ENCODE measurements around the gene DNAH5.

The DNAH5 gene

GRCh38 chr5:13930541-13931171 is 13.8 kb downstream of the DNAH5 start:
- no peak for TF ChIP-seq MYC (IDR thresholded peaks at IDR 0.05; ENCODE audit: low read depth, low read length)
- TF ChIP-seq MAX (IDR thresholded peaks at IDR 0.05; ENCODE audit: low read depth, low read length), result no peak
- TF ChIP-seq POLR2A (IDR thresholded peaks at IDR 0.05; ENCODE audit: extremely low read depth, insufficient read length), result no peak
- TF ChIP-seq CTCF (IDR thresholded peaks at IDR 0.05; ENCODE audit: low read depth, low read length), result no peak
- no peak overlapping the region for H3K4me3 ChIP-seq (ENCODE audit: low read depth, low read length)
- no peak for DNase-seq (ENCODE audit: low read depth)

- DNase-seq (ENCODE audit: low read depth), result no peak
- TF ChIP-seq CTCF (IDR thresholded peaks at IDR 0.05; ENCODE audit: low read depth, low read length) (no peak), MAX (IDR thresholded peaks at IDR 0.05; ENCODE audit: low read depth, low read length) (no peak), MYC (IDR thresholded peaks at IDR 0.05; ENCODE audit: low read depth, low read length) (no peak), POLR2A (IDR thresholded peaks at IDR 0.05; ENCODE audit: extremely low read depth, insufficient read length) (no peak)
- no peak overlapping the region for H3K4me3 ChIP-seq (ENCODE audit: low read depth, low read length)
Observed at GRCh38 chr5:13926731-13927130, 17.8 kb downstream of the DNAH5 start.

- no peak for TF ChIP-seq MAX (IDR thresholded peaks at IDR 0.05; ENCODE audit: low read depth, low read length)
- TF ChIP-seq POLR2A (IDR thresholded peaks at IDR 0.05; ENCODE audit: extremely low read depth, insufficient read length), result no peak
- TF ChIP-seq CTCF (IDR thresholded peaks at IDR 0.05; ENCODE audit: low read depth, low read length), result no peak
- no peak for TF ChIP-seq MYC (IDR thresholded peaks at IDR 0.05; ENCODE audit: low read depth, low read length)
Observed at GRCh38 chr5:13921578-13921977, 22.9 kb downstream of the DNAH5 start.

GRCh38 chr5:13919786-13920185 is 24.7 kb downstream of the DNAH5 start:
- H3K4me3 ChIP-seq (ENCODE audit: low read depth, low read length), result no peak overlapping the region
- no peak for DNase-seq (ENCODE audit: low read depth)
- no peak for TF ChIP-seq CTCF (IDR thresholded peaks at IDR 0.05; ENCODE audit: low read depth, low read length)
- TF ChIP-seq POLR2A (IDR thresholded peaks at IDR 0.05; ENCODE audit: extremely low read depth, insufficient read length), result no peak
- TF ChIP-seq MYC (IDR thresholded peaks at IDR 0.05; ENCODE audit: low read depth, low read length), result no peak
- no peak for TF ChIP-seq MAX (IDR thresholded peaks at IDR 0.05; ENCODE audit: low read depth, low read length)

More at GRCh38 chr5:13921578-13921977, 22.9 kb downstream of the DNAH5 start:
- no peak for DNase-seq (ENCODE audit: low read depth)
- no peak overlapping the region for H3K4me3 ChIP-seq (ENCODE audit: low read depth, low read length)

- no peak overlapping the region for H3K4me3 ChIP-seq (ENCODE audit: low read depth, low read length)
- no peak for TF ChIP-seq MAX (IDR thresholded peaks at IDR 0.05; ENCODE audit: low read depth, low read length)
- no peak for TF ChIP-seq POLR2A (IDR thresholded peaks at IDR 0.05; ENCODE audit: extremely low read depth, insufficient read length)
- no peak for TF ChIP-seq CTCF (IDR thresholded peaks at IDR 0.05; ENCODE audit: low read depth, low read length)
- TF ChIP-seq MYC (IDR thresholded peaks at IDR 0.05; ENCODE audit: low read depth, low read length), result no peak
- no peak for DNase-seq (ENCODE audit: low read depth)
Observed at GRCh38 chr5:13919087-13919486, 25.4 kb downstream of the DNAH5 start.

Data from NB4 (cell line).